Muscle of back (tissue), 11 donors: ENCODE results near the gene PLXNA4. TPM values are rescaled to one million over a fixed set of nuclear protein-coding genes. Genes with fewer than 3 reads are reported as not detected.

Experiments
- DNase-seq, 3 donors: peaks; one replicate each; pipeline versions ENCODE4 v3.0.0 to v3.0.0-alpha.2; 2013
- polyA plus RNA-seq, 10 donors: library from polyadenylated mRNA; unstranded; fragments of 120-200 nt; gene quantifications; one replicate each; pipeline ENCODE4 v1.2.1, GENCODE V29; 2013; ENCODE audit not compliant: insufficient read length in 10 of 10

The PLXNA4 gene
- polyA plus RNA-seq, 10 donors, result 2.2 to 8.5 (median 4.0) TPM

DNA sequence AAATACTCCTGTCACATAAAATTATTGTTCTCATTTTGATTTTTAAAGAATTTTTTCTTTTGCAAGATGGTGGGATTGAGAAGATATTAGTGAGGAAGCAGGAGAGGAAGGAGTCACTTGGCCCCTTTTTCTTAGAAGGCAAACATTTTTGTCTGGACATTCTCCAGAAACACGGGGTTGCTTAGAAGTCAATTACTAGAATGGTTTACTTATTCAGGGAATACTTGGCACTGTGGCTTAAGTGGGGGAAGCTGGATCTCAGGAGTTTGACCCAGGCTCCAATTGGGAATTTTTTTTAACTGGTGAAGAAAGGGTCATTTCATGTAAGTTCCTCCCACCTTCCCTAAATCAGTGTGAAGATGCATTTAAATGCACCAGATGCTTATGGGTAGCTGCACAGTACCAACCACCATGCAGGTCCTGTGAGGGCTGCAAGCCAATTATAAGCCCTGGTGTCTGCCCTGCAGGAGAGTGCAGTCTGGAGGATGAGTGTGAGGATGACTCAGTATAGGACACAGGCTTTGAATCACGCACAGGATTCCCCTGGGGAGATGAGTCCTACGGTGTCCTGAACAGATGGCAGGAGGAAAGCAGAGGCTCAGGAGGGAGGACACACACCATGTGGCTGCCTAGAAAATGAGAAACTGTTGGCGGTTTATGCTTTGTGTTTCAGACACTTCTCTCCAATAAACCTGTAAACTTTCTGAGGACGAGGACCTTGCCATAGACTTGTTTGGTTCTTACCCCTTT lies 299.1 kb downstream of the PLXNA4 start:
- DNase-seq, result peak in 1 of 3 donors; percentile 62

DNA sequence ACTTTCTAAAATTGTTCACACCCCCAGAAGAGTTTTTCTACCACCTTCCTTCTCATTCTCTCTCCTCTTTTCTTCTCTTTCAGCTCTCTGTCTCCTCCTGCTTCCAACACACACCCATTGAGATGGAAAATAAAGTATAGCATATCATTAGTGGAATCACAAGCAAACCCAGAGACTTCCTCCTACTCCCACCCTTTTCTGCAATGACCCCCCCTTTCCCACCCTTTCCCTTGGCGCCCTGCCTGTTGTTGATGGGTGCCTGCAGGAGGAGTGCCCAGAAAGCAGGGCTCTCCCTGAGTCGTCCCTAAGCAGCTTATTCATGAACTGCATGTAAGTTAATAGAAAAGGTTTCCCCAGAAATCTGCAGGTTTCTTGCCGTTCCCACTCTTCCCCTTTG lies 300.0 kb downstream of the PLXNA4 start:
- DNase-seq, result no peak

DNA sequence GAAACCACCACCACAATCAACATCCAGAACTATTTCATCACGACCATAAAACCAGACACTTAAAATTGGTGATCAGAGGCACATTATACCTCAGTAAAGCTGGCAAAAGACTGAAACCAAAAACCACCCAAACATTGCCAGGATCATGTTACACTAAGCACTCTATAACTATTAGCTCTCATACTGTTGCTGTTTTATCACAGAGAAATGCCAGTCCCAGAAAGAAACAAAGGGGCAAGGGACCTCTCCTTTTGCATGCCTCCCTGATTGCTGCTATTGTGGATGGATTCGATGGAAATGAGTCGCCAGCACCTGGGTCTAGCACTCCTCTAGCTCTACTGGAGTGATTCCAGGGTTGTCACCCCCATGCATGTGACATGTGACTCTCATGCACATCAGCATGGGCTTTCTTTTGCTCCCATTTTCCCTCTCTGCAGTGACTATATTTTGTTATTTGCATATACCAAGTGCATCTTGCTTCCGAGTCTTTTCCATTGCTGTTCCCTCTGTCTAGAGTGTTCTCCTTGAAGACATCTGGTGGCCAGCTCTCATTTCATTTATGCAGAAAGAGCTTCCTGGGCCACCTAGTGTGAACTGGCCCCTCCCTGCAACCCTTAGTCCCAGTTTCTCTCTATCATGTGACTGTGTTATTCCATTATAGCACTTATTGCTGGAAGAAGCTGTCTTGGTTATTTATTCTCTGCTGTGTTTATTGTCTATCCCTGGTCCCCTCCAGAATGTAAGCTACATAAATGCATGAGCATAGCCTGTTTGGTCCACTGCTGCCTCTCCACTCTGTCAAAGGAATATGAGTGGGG lies 300.6 kb downstream of the PLXNA4 start:
- no peak for DNase-seq

DNA sequence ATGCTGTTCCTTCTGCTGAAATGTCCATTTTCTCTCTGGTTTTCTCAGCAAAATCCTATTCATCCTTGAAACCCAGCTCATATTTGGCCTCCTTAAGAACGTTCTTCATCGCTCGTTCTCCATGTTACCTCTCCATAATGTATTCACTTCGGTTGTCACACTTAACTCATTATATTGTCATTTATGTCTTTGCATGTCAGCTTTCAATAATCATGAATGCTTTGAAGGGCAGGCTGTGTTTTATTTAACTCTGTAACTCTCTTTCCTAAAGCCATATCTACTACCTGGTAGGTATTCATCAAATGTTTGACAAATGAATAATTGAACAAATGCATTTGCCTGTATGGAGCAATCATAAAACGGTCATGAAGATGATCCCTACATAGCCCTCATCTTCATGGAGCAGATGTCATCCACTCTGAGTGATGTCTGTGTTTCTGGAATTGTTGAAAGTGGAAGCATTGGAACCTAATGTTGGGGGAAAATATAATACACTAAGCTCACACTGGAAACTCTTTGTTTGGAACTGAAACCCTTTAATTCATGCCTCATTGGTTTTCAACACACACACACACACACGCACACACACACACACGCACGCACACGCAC lies 303.4 kb downstream of the PLXNA4 start:
- DNase-seq, result no peak

DNA sequence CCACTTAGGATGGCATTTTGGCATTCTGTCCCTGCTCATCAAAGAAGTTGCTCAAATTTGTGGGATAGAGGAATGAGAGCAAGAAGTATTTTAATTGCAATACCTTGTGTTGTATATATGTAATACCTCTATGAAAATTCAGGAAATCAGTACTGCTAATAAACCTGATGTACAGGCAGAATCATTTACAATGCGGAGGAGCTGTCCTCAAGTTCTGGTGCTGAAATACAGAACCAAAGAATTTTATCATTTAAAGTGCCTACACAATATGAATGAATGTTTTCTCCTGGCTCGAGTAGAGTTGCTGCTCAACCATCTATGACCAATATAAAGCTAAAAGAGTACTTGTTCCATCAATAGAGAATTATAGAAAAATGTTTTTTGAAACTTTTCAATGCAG lies 305.8 kb downstream of the PLXNA4 start:
- peak in 2 of 3 donors; percentile 34 to 53 for DNase-seq

DNA sequence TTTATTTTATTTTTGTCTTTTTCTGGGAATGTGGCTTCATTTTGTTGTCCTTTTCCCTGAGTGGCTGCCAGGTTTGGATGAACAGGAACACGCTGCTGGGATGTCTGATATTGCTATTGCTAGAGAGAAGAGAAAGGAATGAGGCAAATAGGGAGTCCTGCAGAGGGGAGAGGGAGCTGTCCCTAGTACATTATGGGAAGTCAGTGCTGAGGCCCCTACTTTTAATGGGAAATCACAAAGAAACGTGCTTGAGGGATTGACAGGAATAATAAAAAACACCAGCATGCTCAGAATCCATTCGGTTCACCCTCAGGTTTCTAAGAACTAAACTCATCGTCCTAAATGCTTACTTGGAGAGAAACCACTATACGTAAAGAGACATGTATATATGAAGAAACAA lies 306.6 kb downstream of the PLXNA4 start:
- no peak for DNase-seq

DNA sequence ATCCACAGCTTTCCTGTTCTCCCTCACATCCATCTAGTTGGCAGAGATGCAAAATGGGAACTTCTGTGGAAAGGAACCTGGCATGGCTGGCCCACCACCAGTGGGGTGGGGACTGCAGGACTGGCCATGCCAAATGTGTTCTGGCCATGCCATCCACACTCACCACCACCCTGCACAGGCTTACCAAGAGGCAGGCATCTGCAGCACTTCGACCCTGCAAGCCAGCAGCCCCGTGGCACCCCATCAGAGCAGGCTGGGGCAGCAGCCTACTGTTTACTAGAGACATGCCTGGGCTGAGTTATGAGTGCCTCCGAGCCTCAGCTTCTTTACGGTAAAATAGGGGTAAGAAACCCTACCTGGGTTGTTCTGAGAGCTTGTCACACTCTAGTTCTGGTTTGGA lies 313.1 kb downstream of the PLXNA4 start:
- DNase-seq, result no peak

DNA sequence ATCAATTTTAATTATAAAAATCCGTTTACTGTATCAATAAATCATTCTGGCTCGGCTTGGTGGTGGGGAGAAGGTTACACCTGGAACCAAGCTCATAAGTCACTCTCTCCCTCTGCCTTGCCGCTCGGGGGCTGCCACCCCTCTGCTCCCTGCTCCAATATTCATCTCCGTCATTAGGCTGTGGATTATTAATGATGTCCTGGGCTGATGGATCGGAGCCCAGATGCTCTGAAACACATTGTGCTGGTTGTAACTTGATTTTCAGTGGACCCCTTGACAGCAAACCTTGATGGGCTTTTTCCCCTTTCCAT lies 314.2 kb downstream of the PLXNA4 start:
- DNase-seq, result no peak

DNA sequence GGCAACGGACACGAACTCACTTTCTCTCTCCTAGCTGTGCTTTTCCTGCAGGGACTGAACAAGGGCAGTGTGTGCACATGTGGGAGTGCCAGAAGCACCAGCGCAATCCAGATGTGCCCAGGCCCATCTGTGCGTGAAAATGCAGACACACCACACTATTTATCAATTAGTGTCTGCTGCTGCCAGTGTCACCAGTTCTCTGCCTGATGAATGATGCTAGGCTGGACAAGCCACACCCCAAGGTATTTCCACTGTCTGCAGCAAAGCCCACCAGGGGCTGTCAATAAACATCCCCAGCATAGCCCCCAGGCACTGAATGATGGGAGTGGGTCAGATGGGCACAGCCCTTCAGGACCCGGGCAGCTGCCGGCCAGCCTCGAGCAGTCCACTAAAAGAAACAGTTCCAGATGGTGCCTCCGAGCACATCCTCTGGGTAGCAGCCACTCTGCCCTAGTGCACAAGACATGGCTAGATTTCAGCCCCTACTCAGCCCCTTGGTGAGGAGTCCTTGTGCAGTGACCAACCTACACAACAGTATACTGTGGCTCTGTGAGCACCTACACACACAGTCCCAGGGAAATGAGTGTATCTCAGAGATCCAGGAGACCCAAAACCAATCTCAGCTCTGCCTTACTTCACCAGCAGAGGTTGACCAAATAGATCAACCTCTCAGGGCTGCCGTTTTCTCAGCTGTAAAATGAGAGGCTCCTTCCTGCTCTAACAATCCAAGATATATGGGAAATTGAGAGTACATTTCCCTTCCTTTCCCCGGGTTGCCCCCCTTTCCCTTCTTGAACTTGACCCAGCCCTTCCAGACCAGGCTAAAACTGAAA lies 314.7 kb downstream of the PLXNA4 start:
- DNase-seq, result no peak

DNA sequence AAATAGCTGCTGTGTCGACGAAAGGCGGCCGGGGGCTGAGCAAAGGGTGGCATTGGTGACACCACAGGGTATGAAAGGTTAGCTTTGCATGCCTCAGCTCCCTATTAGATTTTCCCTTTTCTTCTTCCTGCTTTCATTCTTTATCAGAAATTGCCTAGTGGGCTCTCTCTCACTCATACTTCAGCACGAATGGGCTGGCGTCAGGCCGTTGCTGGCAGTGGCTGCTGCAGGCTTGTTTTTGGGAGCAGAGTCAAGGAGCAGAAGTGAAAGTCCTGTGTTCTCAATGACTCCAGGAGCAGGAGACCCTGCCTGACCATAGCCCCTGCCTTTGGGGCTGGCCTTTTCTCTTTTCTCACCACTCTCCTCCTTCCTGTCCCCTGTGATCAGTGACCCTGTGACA lies 318.0 kb downstream of the PLXNA4 start:
- DNase-seq, result no peak

DNA sequence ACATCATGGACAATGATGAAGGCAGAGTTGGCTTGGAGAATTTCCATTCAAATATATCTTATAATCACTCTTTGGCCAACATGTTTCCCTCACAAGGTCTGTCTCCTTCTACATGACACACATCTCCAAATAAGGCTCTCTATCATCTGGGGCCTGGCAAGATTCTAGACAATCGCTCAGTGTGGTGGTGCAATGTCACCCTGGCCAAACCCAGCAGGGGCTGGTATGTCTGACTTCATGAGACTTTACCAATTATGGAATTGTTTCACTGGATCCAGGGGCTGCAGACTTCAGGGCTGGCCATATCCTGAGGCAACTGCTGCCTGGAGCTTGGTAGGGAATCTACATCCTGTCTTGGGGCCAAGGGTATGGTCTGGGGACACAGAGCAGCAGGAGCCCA lies 319.0 kb downstream of the PLXNA4 start:
- no peak for DNase-seq

DNA sequence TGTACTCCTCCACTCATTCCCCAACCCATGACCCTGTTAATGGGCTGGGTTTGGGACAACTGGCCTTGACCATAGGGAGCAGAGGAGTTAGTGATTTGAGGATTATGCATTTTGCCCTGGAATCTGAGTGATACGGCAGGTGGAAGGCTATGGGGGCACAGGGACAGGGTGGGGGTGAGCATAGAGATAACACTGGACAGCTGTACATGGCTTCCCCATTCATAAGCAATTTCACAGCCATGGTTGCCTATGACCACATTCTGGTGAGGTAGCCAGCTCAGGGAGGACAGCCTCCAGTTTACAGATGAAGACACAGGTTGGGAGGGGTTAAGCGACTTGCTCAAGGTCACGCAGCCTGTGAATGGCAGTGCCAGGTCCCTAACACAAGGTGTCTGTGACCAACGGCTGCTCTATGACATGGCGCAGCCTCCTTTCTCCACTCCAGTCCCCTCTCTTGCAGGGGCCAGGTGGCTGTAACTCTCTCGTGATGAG lies 319.5 kb downstream of the PLXNA4 start:
- no peak for DNase-seq

DNA sequence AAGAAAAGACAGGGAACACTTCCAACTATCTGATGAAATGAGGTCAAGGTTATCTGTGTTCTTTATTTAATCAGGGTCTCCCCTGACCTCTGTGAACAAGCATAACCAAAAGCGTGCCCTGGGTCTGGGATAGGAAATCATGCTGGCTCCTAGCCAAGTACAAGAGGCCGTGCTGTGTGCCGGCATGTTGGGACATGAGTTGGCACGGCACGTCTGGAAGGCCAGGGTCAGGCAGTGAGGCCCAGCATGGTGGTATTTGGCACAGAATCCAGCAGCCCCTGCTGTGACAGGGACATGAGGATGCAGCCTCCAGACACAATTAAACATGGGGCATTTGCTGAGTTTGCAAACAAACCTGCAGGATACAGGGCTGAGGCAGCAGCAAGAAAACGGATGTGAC lies 320.4 kb downstream of the PLXNA4 start:
- peak in 2 of 3 donors; percentile 17 to 19 for DNase-seq

DNA sequence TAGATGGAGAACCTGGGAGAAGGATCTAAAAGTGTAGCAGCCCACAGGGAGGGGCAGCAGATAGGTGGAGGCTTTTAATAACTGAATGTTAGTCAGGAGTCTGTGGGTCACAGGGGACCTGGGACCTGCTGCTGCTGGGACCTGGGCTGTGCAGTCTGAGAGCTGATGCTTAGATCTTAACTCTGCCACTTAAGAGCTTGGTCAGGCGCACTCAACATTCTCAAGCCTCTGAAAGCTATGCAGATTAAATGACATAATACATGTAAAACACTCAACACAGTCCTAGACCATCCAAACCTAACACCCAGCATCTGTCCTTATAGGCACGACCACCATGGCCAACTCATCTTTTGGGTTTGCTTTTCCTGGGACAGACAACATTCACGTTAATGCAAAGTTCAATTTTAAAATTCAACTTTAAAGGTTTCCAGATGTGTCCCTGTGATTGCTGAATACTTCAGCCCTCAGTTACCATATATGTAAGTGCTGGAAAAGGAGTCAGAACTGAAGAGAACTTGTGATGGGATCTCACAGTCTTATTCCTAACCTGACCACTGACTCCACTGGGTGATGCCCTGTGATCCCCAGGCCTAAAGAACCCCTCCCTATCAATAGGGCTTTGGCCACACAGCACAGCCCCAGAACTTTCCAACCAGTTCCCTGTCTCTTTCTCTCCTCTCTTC lies 321.0 kb downstream of the PLXNA4 start:
- no peak for DNase-seq

DNA sequence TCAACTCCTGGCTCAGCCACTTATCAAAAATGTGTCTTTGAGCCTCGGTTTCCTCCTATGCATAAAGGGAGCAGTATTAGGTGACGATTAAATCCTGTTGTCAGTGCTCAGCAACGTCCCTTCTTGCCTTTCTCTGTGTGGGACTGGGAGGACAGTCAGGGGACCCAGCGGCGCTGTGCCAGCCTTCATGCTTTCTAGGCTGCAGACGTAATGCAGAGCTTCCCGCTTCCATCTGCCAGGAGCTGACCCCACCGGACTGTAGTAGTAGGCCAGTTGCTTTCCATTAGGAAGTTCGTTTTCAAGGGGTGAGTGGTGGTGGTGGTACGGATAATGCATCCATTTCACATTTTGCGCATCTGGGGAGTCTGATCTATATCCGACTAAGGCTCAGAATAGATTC lies 321.8 kb downstream of the PLXNA4 start:
- no peak for DNase-seq

DNA sequence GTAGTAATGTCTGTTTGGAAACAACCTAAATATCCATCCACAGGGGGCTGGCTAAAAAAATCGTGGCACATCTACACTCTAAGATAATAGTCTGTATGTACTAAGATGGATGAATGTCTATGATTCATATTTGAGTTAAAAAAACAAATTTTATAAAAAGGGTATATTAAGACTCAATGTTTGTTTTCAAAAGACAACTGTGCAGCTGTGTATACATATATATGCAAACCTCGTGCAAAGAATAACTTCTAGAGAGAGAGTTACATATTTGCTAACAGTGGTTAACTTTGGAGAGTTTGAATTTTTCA lies 323.5 kb downstream of the PLXNA4 start:
- no peak for DNase-seq

DNA sequence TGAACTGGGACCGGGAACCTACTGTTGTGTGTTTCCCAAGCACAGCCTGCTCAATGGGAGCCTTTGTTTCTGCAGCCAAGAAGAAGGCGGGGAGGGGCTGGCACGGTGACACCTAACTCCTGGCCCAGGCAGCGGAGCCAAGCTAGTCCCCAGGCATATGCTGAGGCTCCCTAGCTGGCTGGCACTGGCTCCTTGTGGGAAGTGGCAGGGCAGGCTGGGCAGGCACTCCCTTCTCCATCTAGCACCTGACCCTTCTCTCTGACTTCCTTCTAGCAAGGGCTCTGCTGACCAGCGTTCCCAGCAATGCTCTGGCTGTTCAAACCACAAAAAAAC lies 325.0 kb downstream of the PLXNA4 start:
- peak in 1 of 3 donors; percentile 11 for DNase-seq

DNA sequence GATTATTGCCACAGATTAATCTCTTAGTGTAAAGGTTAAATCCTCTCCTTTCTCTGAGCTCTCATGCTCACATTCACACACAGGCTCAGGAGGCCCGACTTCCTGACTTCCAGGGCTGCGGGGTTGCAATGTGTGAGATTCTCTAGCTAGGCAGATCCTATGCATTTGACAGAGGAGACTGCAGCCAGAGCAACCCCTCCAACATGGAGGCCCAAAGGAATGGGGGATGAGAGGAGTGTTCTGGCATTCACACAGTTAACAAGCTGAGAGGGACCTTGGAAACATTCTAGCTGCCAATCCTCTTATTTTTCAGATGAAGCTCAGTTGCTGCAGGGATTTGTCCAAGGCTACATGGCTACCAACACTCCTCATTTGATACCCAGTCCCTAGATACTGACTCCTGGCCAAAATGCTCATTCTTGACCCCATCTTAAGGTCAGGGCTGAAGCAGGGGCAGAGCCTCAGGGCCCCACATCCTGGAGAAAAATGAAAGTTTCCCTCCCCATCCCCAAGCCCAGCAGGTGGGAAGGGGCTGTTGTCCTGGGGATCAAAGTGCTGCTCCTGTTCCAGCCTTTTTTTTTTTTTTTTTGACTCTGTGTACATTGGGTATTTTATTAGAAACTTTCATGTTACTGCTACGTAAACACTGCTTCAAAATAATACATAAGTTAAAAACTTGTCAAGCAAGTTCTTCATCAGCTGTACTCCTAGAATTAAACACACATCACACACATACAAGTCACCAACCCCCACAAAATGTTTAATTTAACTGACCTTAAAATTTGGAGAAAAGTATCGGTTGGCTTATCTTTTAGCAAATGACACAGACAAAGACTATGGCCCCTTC lies 325.6 kb downstream of the PLXNA4 start:
- no peak for DNase-seq

DNA sequence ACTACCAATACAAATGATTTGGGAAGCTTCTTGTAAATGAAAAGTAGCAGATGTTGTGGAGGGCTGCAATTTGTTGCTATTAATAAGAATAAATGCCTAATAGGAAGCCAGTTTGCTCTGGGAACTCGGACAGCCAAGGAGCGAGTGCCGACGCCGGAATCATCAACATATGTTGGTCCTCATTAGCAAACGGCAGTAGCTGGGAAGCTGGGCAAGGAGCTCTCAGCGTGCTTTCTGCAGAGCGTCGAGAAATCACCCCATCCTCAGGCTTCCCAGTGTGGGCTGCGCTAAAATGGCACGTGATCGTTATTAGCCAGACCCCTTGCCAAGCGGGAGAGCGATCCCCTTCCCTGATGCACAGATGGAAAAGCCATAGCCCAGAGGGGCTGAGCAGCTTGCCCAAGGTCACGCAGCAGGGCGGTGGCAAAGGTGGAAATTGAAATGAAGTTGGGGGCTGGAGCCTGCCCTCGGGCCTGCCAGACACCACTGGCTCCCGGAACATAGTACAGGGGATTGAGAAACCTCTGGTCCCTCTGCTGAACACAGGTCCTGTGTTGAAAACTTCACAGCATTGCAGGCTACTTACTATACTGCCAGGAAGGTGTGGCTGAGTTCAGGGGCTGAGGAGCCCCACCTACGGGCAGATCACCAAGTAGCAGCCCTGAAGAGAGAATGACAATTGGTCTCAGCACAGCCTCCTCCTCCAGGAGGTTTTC lies 326.9 kb downstream of the PLXNA4 start:
- peak in 1 of 3 donors; percentile 20 for DNase-seq

DNA sequence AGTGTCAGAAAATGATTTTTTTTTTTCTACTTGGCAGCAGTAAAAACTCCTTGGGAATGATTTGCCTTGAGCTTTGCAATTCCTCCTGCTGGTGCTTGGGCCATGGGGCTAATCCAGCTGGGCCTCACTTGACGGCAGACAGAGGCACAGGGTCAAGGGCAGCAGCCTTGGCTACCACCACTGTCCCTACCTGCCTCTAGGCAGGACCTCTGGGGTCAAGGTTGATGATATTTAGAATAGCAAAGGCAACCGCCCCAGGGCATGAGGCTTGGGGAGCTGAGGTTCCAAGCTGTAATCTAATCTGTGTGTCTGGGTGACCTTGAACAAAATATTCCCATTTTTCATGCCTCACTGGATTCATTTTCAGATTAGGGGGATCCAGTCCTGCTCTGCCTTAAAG lies 327.4 kb downstream of the PLXNA4 start:
- DNase-seq, result no peak
